Thyroid gland (tissue), 4 donors: ENCODE data around the gene CSRP3.

ENCODE experiments used
- POLR2A ChIP-seq, 2 donors: fragments of 450-650 bp; IDR thresholded peaks; one replicate each; pipeline ENCODE4 v1.6.1; 2017; ENCODE audit warnings: antibody characterized with exemption in 2 of 2, mild to moderate bottlenecking in 2 of 2, moderate library complexity in 1 of 2
- TF ChIP-seq, protein P1 (sequence below), 6 experiments: fragments of 200-600 bp in 3 of 6; fragments of 450-650 bp in 3 of 6; sonication (generic) in 3 of 6; IDR thresholded peaks; one replicate each; pipeline ENCODE4 v1.5.1; 2016 to 2019; ENCODE audit warnings: antibody characterized with exemption in 6 of 6, mild to moderate bottlenecking in 2 of 6, inconsistent platforms in 1 of 6, moderate library complexity in 1 of 6

DNA sequence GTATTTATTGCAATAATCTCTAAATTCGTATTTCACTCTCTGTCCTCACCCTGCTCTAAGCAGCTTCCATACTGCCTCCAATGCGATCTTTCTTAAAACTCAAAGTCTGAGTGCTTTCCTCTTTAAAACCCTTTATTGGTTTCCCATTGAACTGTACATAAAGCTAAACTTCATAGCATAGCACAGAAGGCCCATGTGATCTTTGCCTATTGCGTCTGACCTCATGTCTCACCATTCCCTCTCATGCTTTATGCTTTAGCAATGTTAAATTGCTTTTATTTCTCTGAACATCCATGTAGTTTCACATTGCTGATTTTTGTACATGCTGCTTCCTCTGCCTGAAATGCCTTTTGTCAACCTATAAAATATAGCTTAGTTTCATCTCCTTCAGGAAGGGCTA, 56.5 kb downstream of the CSRP3 start:
- TF ChIP-seq, protein P1, sequence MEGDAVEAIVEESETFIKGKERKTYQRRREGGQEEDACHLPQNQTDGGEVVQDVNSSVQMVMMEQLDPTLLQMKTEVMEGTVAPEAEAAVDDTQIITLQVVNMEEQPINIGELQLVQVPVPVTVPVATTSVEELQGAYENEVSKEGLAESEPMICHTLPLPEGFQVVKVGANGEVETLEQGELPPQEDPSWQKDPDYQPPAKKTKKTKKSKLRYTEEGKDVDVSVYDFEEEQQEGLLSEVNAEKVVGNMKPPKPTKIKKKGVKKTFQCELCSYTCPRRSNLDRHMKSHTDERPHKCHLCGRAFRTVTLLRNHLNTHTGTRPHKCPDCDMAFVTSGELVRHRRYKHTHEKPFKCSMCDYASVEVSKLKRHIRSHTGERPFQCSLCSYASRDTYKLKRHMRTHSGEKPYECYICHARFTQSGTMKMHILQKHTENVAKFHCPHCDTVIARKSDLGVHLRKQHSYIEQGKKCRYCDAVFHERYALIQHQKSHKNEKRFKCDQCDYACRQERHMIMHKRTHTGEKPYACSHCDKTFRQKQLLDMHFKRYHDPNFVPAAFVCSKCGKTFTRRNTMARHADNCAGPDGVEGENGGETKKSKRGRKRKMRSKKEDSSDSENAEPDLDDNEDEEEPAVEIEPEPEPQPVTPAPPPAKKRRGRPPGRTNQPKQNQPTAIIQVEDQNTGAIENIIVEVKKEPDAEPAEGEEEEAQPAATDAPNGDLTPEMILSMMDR (IDR thresholded peaks at IDR 0.05), result no peak
- no peak for TF ChIP-seq POLR2A (IDR thresholded peaks at IDR 0.05)
